Keratinocyte (primary cell): ENCODE data around the gene CDYL. TPM values are rescaled to one million over a fixed set of nuclear protein-coding genes. Genes with fewer than 3 reads are reported as not detected.

Experiments
- DNase-seq: peaks from one replicate; pipeline ENCODE4 v3.0.0-alpha.2; 2011; ENCODE audit warnings: low read depth, missing footprints, low spot score
- FAIRE-seq: peaks from 2 replicates; lab custom pipeline; 2011; peaks lifted over from hg19 to GRCh38; lab: Jason Lieb, UNC
- H2AFZ ChIP-seq: 2 replicates; pipeline ENCODE4 v1.6.0; 2012; ENCODE audit warnings: low read length, control low read depth, inconsistent platforms; ENCODE audit not compliant: control insufficient read depth
- H3K27ac ChIP-seq: 2 replicates; pipeline ENCODE4 v1.5.1; 2011; ENCODE audit warnings: low read length; ENCODE audit not compliant: control insufficient read depth, insufficient read depth
- H3K27me3 ChIP-seq: 3 replicates; pipeline ENCODE4 v1.6.0; 2011; ENCODE audit warnings: low read length; ENCODE audit not compliant: control insufficient read depth, insufficient read depth; ENCODE audit errors: extremely low read depth
- H3K36me3 ChIP-seq, 2 experiments: 2 replicates in 1 of 2; 3 replicates in 1 of 2; pipeline ENCODE4 v1.5.1; 2011; ENCODE audit warnings: low read length in 2 of 2, mild to moderate bottlenecking in 1 of 2; ENCODE audit not compliant: control insufficient read depth in 2 of 2, insufficient read depth in 2 of 2; ENCODE audit errors: extremely low read depth in 1 of 2
- H3K4me1 ChIP-seq: 3 replicates; pipeline ENCODE4 v1.5.1; 2011; ENCODE audit warnings: low read length; ENCODE audit not compliant: control insufficient read depth, insufficient read depth; ENCODE audit errors: extremely low read depth
- H3K4me2 ChIP-seq: 3 replicates; pipeline ENCODE4 v1.6.0; 2011; ENCODE audit warnings: low read depth, low read length; ENCODE audit not compliant: control insufficient read depth, insufficient read depth; ENCODE audit errors: extremely low read depth
- H3K4me3 ChIP-seq, 3 experiments: fragments of 200-600 bp in 1 of 3; sonication (generic) in 1 of 3; 2 replicates in 2 of 3; 3 replicates in 1 of 3; pipeline ENCODE4 v1.5.1; 2011 to 2016; ENCODE audit warnings: low read length in 3 of 3, mild to moderate bottlenecking in 3 of 3, control low read depth in 2 of 3, inconsistent platforms in 1 of 3, low read depth in 1 of 3, mixed read lengths in 1 of 3, mixed run types in 1 of 3, moderate library complexity in 1 of 3; ENCODE audit not compliant: control insufficient read depth in 2 of 3, insufficient read depth in 2 of 3; ENCODE audit errors: extremely low read depth in 1 of 3
- H3K79me2 ChIP-seq: 2 replicates; pipeline ENCODE4 v1.6.0; 2012; ENCODE audit warnings: low read length; ENCODE audit not compliant: control insufficient read depth, insufficient read depth
- H3K9ac ChIP-seq: 3 replicates; pipeline ENCODE4 v1.6.0; 2011; ENCODE audit warnings: low read length; ENCODE audit not compliant: control insufficient read depth, insufficient read depth; ENCODE audit errors: extremely low read depth
- H3K9me1 ChIP-seq: 3 replicates; pipeline ENCODE4 v1.6.0; 2011; ENCODE audit warnings: low read length; ENCODE audit not compliant: control insufficient read depth, insufficient read depth; ENCODE audit errors: extremely low read depth
- H3K9me3 ChIP-seq: 2 replicates; pipeline ENCODE4 v1.5.1; 2012; ENCODE audit warnings: low read depth, low read length; ENCODE audit not compliant: control insufficient read depth
- H4K20me1 ChIP-seq: 3 replicates; pipeline ENCODE4 v1.6.0; 2011; ENCODE audit warnings: low read length; ENCODE audit not compliant: control insufficient read depth, insufficient read depth; ENCODE audit errors: extremely low read depth
- EZH2 ChIP-seq: IDR thresholded peaks from one replicate; pipeline ENCODE4 v1.6.1; 2012; ENCODE audit warnings: inconsistent platforms, mild to moderate bottlenecking, low read length, moderate library complexity
- dilution Hi-C: fragments of 300-500 bp; cut with MboI; formaldehyde crosslinking; loops from one replicate; pipeline ENCODE4 v1.7.0; 2020; ENCODE audit warnings: low sequenced_read_pairs; ENCODE audit not compliant: extremely low pct_ligation_motif_present
- polyA plus RNA-seq, 5 experiments: library from polyadenylated mRNA; depleted of rRNA in 3 of 5; stranded (reverse) in 3 of 5; stranded (forward) in 1 of 5; unstranded in 1 of 5; fragments of >200 nt; gene quantifications; 1 replicate in 1 of 5; 2 replicates in 3 of 5; 3 replicates in 1 of 5; pipeline versions ENCODE4 v1.2.1 to v1.2.3, GENCODE V29; 2011 to 2012; ENCODE audit warnings: missing spikeins in 2 of 5, low read depth in 1 of 5, low replicate concordance in 1 of 5
- TF ChIP-seq, protein P1 (sequence below), 3 experiments: IDR thresholded peaks in 1 of 3; conservative IDR thresholded peaks in 1 of 3; optimal IDR thresholded peaks in 1 of 3; 2 replicates in 2 of 3; 3 replicates in 1 of 3; pipeline versions ENCODE3 to v1.5.1; 2011; ENCODE audit warnings: low read length in 3 of 3, mild to moderate bottlenecking in 3 of 3, moderate library complexity in 2 of 3, control low read depth in 1 of 3, inconsistent platforms in 1 of 3; ENCODE audit not compliant: insufficient read depth in 2 of 3; ENCODE audit errors: extremely low read depth in 1 of 3

The CDYL gene
- polyA plus RNA-seq, 1 donor (not counting 4 experiments of a cell fraction or from before 2014, with no cell fraction given) = 48.0 TPM

DNA sequence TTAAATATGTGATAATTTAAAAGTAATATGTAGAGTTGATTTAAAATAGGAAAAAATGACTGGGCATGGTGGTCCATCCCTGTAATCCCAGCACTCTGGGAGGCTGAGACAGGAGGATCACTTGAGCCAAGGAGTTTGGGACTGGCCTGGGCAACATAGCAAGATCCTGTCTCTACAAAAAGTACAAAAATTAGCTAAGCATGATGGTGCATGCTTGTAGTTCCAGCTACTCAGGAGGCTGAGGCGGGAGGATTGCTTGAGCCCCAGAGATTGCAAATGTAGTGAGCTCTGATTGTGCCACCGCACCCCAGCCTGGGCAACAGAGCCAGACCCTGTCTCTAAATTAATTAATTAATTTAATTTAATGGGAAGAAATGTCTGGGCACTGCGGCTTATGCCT lies 44.2 kb upstream of the CDYL start:
- TF ChIP-seq EZH2 = no peak
- TF ChIP-seq, protein P1, sequence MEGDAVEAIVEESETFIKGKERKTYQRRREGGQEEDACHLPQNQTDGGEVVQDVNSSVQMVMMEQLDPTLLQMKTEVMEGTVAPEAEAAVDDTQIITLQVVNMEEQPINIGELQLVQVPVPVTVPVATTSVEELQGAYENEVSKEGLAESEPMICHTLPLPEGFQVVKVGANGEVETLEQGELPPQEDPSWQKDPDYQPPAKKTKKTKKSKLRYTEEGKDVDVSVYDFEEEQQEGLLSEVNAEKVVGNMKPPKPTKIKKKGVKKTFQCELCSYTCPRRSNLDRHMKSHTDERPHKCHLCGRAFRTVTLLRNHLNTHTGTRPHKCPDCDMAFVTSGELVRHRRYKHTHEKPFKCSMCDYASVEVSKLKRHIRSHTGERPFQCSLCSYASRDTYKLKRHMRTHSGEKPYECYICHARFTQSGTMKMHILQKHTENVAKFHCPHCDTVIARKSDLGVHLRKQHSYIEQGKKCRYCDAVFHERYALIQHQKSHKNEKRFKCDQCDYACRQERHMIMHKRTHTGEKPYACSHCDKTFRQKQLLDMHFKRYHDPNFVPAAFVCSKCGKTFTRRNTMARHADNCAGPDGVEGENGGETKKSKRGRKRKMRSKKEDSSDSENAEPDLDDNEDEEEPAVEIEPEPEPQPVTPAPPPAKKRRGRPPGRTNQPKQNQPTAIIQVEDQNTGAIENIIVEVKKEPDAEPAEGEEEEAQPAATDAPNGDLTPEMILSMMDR (optimal IDR thresholded peaks at IDR 0.05 in 1 of 3, IDR thresholded peaks at IDR 0.05 in 1 of 3, conservative IDR thresholded peaks at IDR 0.05 in 1 of 3; ENCODE audit: extremely low read depth in 1 of 3, insufficient read depth in 2 of 3, low read length in 3 of 3) = no peak
- FAIRE-seq (no peak), DNase-seq (no peak)
- dilution Hi-C loops = no loop called here
- Histone ChIP-seq H3K4me1 (peaks cover 24% of the 10 kb centered on the region), H3K9me1 (no peaks in the 10 kb centered on the region), H3K9me3 (no peaks in the 10 kb centered on the region), H3K4me3 (no peak overlapping the region), H3K9ac (no peak overlapping the region), H3K4me2 (no peak overlapping the region), H3K79me2 (no peaks in the 10 kb centered on the region), H2AFZ (no peak overlapping the region), H4K20me1 (no peaks in the 10 kb centered on the region), H3K27me3 (no peaks in the 10 kb centered on the region), H3K36me3 (no peaks in the 10 kb centered on the region), H3K27ac (no peak overlapping the region)

DNA sequence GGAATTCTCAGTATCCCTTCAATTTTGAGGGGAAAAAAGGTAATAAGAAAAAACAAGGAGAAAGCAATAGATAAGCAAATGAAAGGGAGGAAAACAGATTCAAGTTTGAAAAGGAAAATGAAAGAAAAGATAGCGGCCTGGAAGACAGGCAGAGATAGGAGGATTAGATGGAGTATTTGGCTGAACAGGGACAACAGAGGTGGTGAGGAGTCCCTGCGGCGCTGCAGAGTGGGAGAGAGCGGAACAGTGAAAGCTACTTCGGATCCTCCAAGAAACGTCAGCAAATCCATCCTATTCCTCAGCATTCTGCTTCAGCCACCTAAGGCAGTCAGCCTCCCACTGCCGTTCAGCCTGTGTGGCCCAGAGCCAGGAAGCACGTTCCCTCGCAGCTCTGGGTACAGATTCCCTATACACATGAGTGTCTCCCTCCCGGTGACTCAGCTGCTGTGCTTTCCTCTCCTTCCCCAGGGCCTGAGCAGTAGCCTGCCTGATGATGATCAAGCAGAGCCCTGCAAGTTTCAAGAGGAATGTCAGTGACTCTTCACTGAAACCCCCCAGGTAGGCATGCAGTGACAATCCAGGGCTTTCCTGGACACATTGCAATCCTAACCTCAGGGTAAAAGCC lies 43.4 kb upstream of the CDYL start:
- H3K4me2 ChIP-seq = peak overlapping the region; percentile 81
- H3K4me1 ChIP-seq = peaks cover 24% of the 10 kb centered on the region
- TF ChIP-seq EZH2 = no peak
- TF ChIP-seq, protein P1 (optimal IDR thresholded peaks at IDR 0.05 in 1 of 3, IDR thresholded peaks at IDR 0.05 in 1 of 3, conservative IDR thresholded peaks at IDR 0.05 in 1 of 3; ENCODE audit: extremely low read depth in 1 of 3, insufficient read depth in 2 of 3, low read length in 3 of 3) = no peak
- peak overlapping the region; percentile 90 for H3K27ac ChIP-seq
- no peaks in the 10 kb centered on the region for H4K20me1 ChIP-seq
- DNase-seq (peak; percentile 93), FAIRE-seq (peak; percentile 99)
- peak overlapping the region; percentile 76 for H2AFZ ChIP-seq
- H3K36me3 ChIP-seq = no peaks in the 10 kb centered on the region
- dilution Hi-C loops = no loop called here
- no peaks in the 10 kb centered on the region for H3K9me3 ChIP-seq
- H3K79me2 ChIP-seq = no peaks in the 10 kb centered on the region
- H3K27me3 ChIP-seq = no peaks in the 10 kb centered on the region
- H3K9ac ChIP-seq = peak overlapping the region; percentile 51
- no peaks in the 10 kb centered on the region for H3K9me1 ChIP-seq
- peak overlapping the region; percentile 16 to 48 (median 39) for H3K4me3 ChIP-seq
